OCI-LY1 (cell line): ENCODE data around the gene RPL27.
A peak's percentile ranks its signal among the peaks of the same experiment; 100 is the strongest.

Experiments used
- EZH2 ChIP-seq: fragments of 200-600 bp; sonication (generic), shearing (Covaris generic); IDR thresholded peaks from 2 replicates; pipeline ENCODE4 v1.8.0; 2017; ENCODE audit warnings: borderline replicate concordance, mixed run types, mild to moderate bottlenecking, antibody characterized with exemption, low read length, moderate library complexity, mixed read lengths
- TF ChIP-seq, protein P1 (sequence below): fragments of 200-600 bp; sonication (generic), shearing (Covaris generic); IDR thresholded peaks from 2 replicates; pipeline ENCODE4 v1.5.1; 2017; ENCODE audit warnings: mild to moderate bottlenecking, antibody characterized with exemption, low read length, moderate library complexity, mixed read lengths

DNA sequence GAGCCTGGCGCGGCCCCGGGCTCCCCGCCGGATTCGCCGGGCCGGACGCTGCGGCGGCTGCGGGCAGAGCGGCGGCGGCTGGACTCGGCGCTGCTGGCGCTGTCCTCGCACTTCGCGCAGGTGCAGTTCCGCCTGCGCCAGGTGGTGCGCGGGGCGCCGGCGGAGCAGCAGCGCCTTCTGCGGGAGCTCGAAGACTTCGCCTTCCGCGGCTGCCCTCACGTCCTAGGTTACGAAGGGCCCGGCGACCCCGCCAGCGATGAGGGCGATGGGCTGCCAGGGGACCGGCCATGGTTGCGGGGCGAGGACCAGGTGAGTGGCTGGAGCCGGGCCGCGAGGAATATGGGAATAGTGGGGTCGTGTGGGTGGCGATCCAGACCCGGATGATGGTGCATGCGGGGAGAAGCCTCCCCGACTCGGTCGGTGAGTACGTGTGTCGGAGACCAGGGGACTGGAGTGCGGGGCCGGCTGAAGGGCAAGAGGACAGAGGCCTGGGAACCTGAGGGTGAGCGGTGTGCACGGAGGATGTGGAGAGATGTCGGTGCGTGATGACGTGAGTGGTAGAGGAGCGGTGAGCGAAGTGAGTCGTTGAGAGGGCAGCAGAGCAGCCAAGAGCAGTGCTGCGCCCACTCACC is 17.3 kb upstream of the RPL27 start:
- TF ChIP-seq, protein P1, sequence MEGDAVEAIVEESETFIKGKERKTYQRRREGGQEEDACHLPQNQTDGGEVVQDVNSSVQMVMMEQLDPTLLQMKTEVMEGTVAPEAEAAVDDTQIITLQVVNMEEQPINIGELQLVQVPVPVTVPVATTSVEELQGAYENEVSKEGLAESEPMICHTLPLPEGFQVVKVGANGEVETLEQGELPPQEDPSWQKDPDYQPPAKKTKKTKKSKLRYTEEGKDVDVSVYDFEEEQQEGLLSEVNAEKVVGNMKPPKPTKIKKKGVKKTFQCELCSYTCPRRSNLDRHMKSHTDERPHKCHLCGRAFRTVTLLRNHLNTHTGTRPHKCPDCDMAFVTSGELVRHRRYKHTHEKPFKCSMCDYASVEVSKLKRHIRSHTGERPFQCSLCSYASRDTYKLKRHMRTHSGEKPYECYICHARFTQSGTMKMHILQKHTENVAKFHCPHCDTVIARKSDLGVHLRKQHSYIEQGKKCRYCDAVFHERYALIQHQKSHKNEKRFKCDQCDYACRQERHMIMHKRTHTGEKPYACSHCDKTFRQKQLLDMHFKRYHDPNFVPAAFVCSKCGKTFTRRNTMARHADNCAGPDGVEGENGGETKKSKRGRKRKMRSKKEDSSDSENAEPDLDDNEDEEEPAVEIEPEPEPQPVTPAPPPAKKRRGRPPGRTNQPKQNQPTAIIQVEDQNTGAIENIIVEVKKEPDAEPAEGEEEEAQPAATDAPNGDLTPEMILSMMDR, result peak; percentile 22; the same call in 1 of the 2 replicates
- no peak for TF ChIP-seq EZH2
